T-cell (primary cell): ENCODE results near the gene GRIK4. TPM values are rescaled to one million over a fixed set of nuclear protein-coding genes. Genes with fewer than 3 reads are reported as not detected.

Source experiments
- ATAC-seq, 4 experiments: fragments of 200-7000 bp in 3 of 4; fragments of 150-1000 bp in 1 of 4; cut with Tn5 transposase; replicated peaks in 1 of 4; 1 replicate in 3 of 4; 2 replicates in 1 of 4; pipeline ENCODE4 v1.10.0; 2021; ENCODE audit warnings: moderate library complexity in 3 of 4, mild to moderate bottlenecking in 2 of 4, moderate number of reproducible peaks in 1 of 4
- CTCF ChIA-PET, 2 donors: fragments of 300-600 bp; sonication (Branson Sonifier 250); formaldehyde crosslinking; loops; one replicate each; lab custom pipeline; 2022; ENCODE audit warnings: antibody characterized with exemption in 2 of 2; lab: Charles Lee
- POLR2A ChIA-PET, 2 donors: fragments of 300-600 bp; sonication (Branson Sonifier 250); formaldehyde crosslinking; loops; one replicate each; lab custom pipeline; 2022; ENCODE audit warnings: antibody characterized with exemption in 2 of 2; lab: Charles Lee
- DNase-seq, 35 experiments: peaks; one replicate each; pipeline versions ENCODE4 v3.0.0 to v3.0.0-alpha.2; 2013 to 2023
- H3K27ac ChIP-seq: one replicate; pipeline ENCODE4 v1.5.1; 2013; ENCODE audit warnings: low read length
- H3K27me3 ChIP-seq, 2 experiments: replicated peaks in 1 of 2; 1 replicate in 1 of 2; 2 replicates in 1 of 2; pipeline versions ENCODE4 v1.6.1 to v1.7.0; 2013; ENCODE audit warnings: low read length in 1 of 2, mixed read lengths in 1 of 2; ENCODE audit not compliant: control insufficient read depth in 2 of 2, insufficient read depth in 2 of 2; ENCODE audit errors: extremely low read depth in 1 of 2
- H3K36me3 ChIP-seq, 2 donors: 1 replicate in 1 of 2; 2 replicates in 1 of 2; pipeline versions ENCODE4 v1.6.1 to v1.7.0; 2013; ENCODE audit warnings: low read length in 1 of 2; ENCODE audit not compliant: control insufficient read depth in 2 of 2, insufficient read depth in 1 of 2; ENCODE audit errors: extremely low read depth in 1 of 2
- H3K4me1 ChIP-seq, 2 experiments: 1 replicate in 1 of 2; 2 replicates in 1 of 2; pipeline versions ENCODE4 v1.6.1 to v1.7.0; 2013; ENCODE audit warnings: low read length in 2 of 2, mixed read lengths in 1 of 2; ENCODE audit not compliant: insufficient read depth in 2 of 2, control insufficient read depth in 1 of 2; ENCODE audit errors: extremely low read depth in 1 of 2
- H3K4me3 ChIP-seq, 2 donors: 1 replicate in 1 of 2; 2 replicates in 1 of 2; pipeline versions ENCODE4 v1.5.1 to v1.7.0; 2013; ENCODE audit warnings: mild to moderate bottlenecking in 2 of 2, low read length in 1 of 2, moderate library complexity in 1 of 2; ENCODE audit not compliant: control insufficient read depth in 1 of 2; ENCODE audit errors: extremely low read depth in 1 of 2
- H3K9me3 ChIP-seq: 2 replicates; pipeline ENCODE4 v1.7.0; 2013
- H3K27ac Mint-ChIP-seq, 2 donors: one replicate each; pipeline ENCODE4 v1.8.0; 2020 to 2021; ENCODE audit warnings: mild to moderate bottlenecking in 2 of 2, mixed read lengths in 2 of 2
- H3K27me3 Mint-ChIP-seq, 2 donors: one replicate each; pipeline ENCODE4 v1.8.0; 2021 to 2022; ENCODE audit warnings: mixed read lengths in 2 of 2
- H3K36me3 Mint-ChIP-seq: one replicate; pipeline ENCODE4 v1.8.0; 2021; ENCODE audit warnings: mixed read lengths
- H3K4me1 Mint-ChIP-seq, 3 donors: one replicate each; pipeline ENCODE4 v1.8.0; 2020 to 2022; ENCODE audit warnings: mixed read lengths in 3 of 3, mild to moderate bottlenecking in 1 of 3
- H3K4me3 Mint-ChIP-seq, 3 donors: one replicate each; pipeline ENCODE4 v1.8.0; 2020 to 2022; ENCODE audit warnings: mild to moderate bottlenecking in 3 of 3, mixed read lengths in 3 of 3, moderate library complexity in 3 of 3
- H3K9me3 Mint-ChIP-seq, 3 donors: one replicate each; pipeline ENCODE4 v1.8.0; 2020 to 2022; ENCODE audit warnings: mixed read lengths in 3 of 3
- WGBS: methylation state at CpG from one replicate; pipeline ENCODE4 v1.1.5; 2013; ENCODE audit warnings: missing lambda C conversion rate; ENCODE audit not compliant: insufficient coverage; 5-methylcytosine and 5-hydroxymethylcytosine counted together
- total RNA-seq, 35 experiments: library from RNA in 6 of 35; stranded (reverse) in 6 of 35; fragments of 120-200 nt in 1 of 35; gene quantifications; one replicate each; pipeline versions ENCODE4 v1.2.1 to v1.2.4 and lab custom pipeline; 2013 to 2026

The GRIK4 gene
- total RNA-seq, 5 donors from 2014 or later (not counting 1 experiment from before 2014, with no cell fraction given) = 0.09 TPM; not detected in 4

GRCh38 chr11:120549346-120549745 is 37.8 kb downstream of the GRIK4 start:
- Mint-ChIP-seq H3K27me3 (peaks cover 22 to 35% of the 10 kb centered on the region in 2 donors), H3K4me1 (peaks cover 0 to 7% (median 0%) of the 10 kb centered on the region in 3 donors), H3K4me3 (no peak overlapping the region), H3K27ac (no peak overlapping the region), H3K9me3 (no peaks in the 10 kb centered on the region), H3K36me3 (no peaks in the 10 kb centered on the region)
- WGBS = 72% methylated on average over 4 of the region's 11 CpGs
- H3K27ac ChIP-seq = no peak overlapping the region
- ChIA-PET POLR2A (no interaction called here), CTCF (no interaction called here)
- H3K27me3 ChIP-seq = peaks cover 0 to 35% of the 10 kb centered on the region in 2 experiments
- DNase-seq (no peak), ATAC-seq (no peak)
- H3K9me3 ChIP-seq = no peaks in the 10 kb centered on the region
- no peaks in the 10 kb centered on the region for H3K4me1 ChIP-seq
- no peak overlapping the region for H3K4me3 ChIP-seq
- no peaks in the 10 kb centered on the region for H3K36me3 ChIP-seq

DNA sequence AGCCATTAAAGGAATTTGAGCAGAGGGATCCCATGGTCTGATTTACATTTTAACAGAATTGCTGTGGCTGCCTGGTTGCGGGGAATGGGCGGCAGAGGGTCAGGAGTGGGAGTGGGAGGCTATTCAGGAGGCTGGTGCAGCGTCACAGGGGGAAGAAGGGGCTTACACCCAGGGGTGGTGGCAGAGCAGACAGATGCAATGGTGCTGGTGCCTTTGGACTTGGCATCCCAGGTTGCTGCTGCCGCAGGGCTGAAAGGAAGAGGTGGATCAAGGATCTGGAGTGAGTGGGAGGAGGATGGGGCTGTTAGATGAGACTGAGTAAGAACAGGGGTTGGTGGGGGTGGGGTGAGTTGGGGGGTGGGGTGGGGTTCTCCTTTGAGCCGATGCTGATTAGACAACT is 38.5 kb downstream of the GRIK4 start:
- no peak overlapping the region for H3K27ac Mint-ChIP-seq
- Histone ChIP-seq H3K4me3 (no peak overlapping the region), H3K4me1 (no peaks in the 10 kb centered on the region), H3K36me3 (no peaks in the 10 kb centered on the region), H3K9me3 (no peaks in the 10 kb centered on the region), H3K27ac (no peak overlapping the region), H3K27me3 (peaks cover 0 to 36% of the 10 kb centered on the region in 2 experiments)
- no peak overlapping the region for H3K4me3 Mint-ChIP-seq
- WGBS = 75% methylated on average over 4 of the region's 5 CpGs
- peaks cover 22 to 35% of the 10 kb centered on the region in 2 donors for H3K27me3 Mint-ChIP-seq
- no peaks in the 10 kb centered on the region for H3K36me3 Mint-ChIP-seq
- H3K4me1 Mint-ChIP-seq = peaks cover 0 to 7% (median 0%) of the 10 kb centered on the region in 3 donors
- no peak for ATAC-seq
- CTCF ChIA-PET = no interaction called here
- no peaks in the 10 kb centered on the region for H3K9me3 Mint-ChIP-seq
- POLR2A ChIA-PET = no interaction called here
- no peak for DNase-seq

DNA sequence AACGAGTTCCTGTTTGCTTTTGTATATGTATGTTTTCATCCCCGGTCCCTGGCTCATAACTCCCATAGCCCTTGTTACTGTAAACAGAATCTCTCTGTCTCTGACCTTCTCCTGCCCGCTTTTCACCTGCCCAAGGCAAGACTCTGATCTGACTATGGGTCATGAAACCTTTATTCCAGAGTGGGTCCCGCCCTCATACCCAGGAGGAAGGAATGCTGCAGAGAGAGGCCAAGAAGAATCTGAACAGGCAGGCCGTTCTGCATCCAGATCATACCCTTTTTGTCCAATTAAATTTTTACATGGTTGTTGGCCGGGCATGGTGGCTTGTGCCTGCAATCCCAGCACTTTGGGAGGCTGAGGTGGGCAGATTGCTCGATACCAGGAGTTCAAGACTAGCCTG is 39.6 kb downstream of the GRIK4 start:
- peaks cover 25 to 38% of the 10 kb centered on the region in 2 donors for H3K27me3 Mint-ChIP-seq

GRCh38 chr11:120554766-120555432 is 43.4 kb downstream of the GRIK4 start:
- H3K27ac Mint-ChIP-seq = no peak overlapping the region
- H3K9me3 Mint-ChIP-seq = no peaks in the 10 kb centered on the region
- ChIA-PET CTCF (interaction anchor here in 1 of 2 donors (0.6 kb wide), 1 partner anchor 204 kb away, joined by 3 read pairs; no protein-coding TSS in a partner anchor), POLR2A (no interaction called here)
- no peak overlapping the region for H3K4me3 ChIP-seq
- H3K9me3 ChIP-seq = no peaks in the 10 kb centered on the region
- ATAC-seq (no peak), DNase-seq (no peak)
- H3K4me1 Mint-ChIP-seq = no peaks in the 10 kb centered on the region
- 79% methylated on average over 11 of the region's 14 CpGs for WGBS
- no peaks in the 10 kb centered on the region for H3K36me3 Mint-ChIP-seq
- H3K27ac ChIP-seq = no peak overlapping the region
- no peaks in the 10 kb centered on the region for H3K4me1 ChIP-seq
- peaks cover 0 to 17% of the 10 kb centered on the region in 2 experiments for H3K27me3 ChIP-seq
- H3K4me3 Mint-ChIP-seq = no peak overlapping the region
- peaks cover 24 to 26% of the 10 kb centered on the region in 2 donors for H3K27me3 Mint-ChIP-seq
- no peaks in the 10 kb centered on the region for H3K36me3 ChIP-seq

More for the DNA sequence above, 39.6 kb downstream of the GRIK4 start:
- Histone ChIP-seq H3K27me3 (peaks cover 0 to 39% of the 10 kb centered on the region in 2 experiments), H3K36me3 (no peaks in the 10 kb centered on the region), H3K4me3 (no peak overlapping the region), H3K9me3 (no peaks in the 10 kb centered on the region), H3K4me1 (no peaks in the 10 kb centered on the region), H3K27ac (no peak overlapping the region)
- Mint-ChIP-seq H3K4me3 (no peak overlapping the region), H3K4me1 (peaks cover 0 to under 1% (median 0%) of the 10 kb centered on the region in 3 donors), H3K27ac (no peak overlapping the region), H3K36me3 (no peaks in the 10 kb centered on the region), H3K9me3 (no peaks in the 10 kb centered on the region)
- POLR2A ChIA-PET = no interaction called here
- 82% methylated on average over 3 of the region's 7 CpGs for WGBS
- no peak for ATAC-seq
- CTCF ChIA-PET = no interaction called here
- no peak for DNase-seq

GRCh38 chr11:120555433-120555773 is 43.9 kb downstream of the GRIK4 start:
- DNase-seq (no peak), ATAC-seq (no peak)
- ChIA-PET CTCF (no interaction called here), POLR2A (no interaction called here)
- Histone ChIP-seq H3K27me3 (peaks cover 0 to 15% of the 10 kb centered on the region in 2 experiments), H3K4me1 (no peaks in the 10 kb centered on the region), H3K27ac (no peak overlapping the region), H3K9me3 (no peaks in the 10 kb centered on the region), H3K36me3 (no peaks in the 10 kb centered on the region), H3K4me3 (no peak overlapping the region)
- H3K4me1 Mint-ChIP-seq = no peaks in the 10 kb centered on the region
- H3K9me3 Mint-ChIP-seq = no peaks in the 10 kb centered on the region
- no peak overlapping the region for H3K4me3 Mint-ChIP-seq
- 73% methylated on average over 9 of the region's 11 CpGs for WGBS
- H3K27me3 Mint-ChIP-seq = peaks cover 22% of the 10 kb centered on the region in 2 donors
- H3K36me3 Mint-ChIP-seq = no peaks in the 10 kb centered on the region
- no peak overlapping the region for H3K27ac Mint-ChIP-seq

GRCh38 chr11:120556797-120557196 is 45.2 kb downstream of the GRIK4 start:
- POLR2A ChIA-PET = no interaction called here
- no peaks in the 10 kb centered on the region for H3K9me3 Mint-ChIP-seq
- DNase-seq (no peak), ATAC-seq (no peak)
- WGBS = 66% methylated on average over 8 of the region's 9 CpGs
- H3K4me1 Mint-ChIP-seq = no peaks in the 10 kb centered on the region
- Histone ChIP-seq H3K4me3 (no peak overlapping the region), H3K27ac (no peak overlapping the region), H3K27me3 (peaks cover 0 to 11% of the 10 kb centered on the region in 2 experiments), H3K36me3 (no peaks in the 10 kb centered on the region), H3K9me3 (no peaks in the 10 kb centered on the region), H3K4me1 (no peaks in the 10 kb centered on the region)
- H3K27ac Mint-ChIP-seq = no peak overlapping the region
- no peak overlapping the region for H3K4me3 Mint-ChIP-seq
- CTCF ChIA-PET = no interaction called here
- H3K36me3 Mint-ChIP-seq = no peaks in the 10 kb centered on the region
- peaks cover 25% of the 10 kb centered on the region in 2 donors for H3K27me3 Mint-ChIP-seq
